Glutamatergic neuron (in vitro differentiated cells): ENCODE data around the gene COBLL1. TPM values are rescaled to one million over a fixed set of nuclear protein-coding genes. Genes with fewer than 3 reads are reported as not detected.

ENCODE experiments used
- DNase-seq: peaks from one replicate; pipeline ENCODE4 v3.0.0; 2022
- H3K27ac Mint-ChIP-seq: one replicate; pipeline ENCODE4 v1.8.0; 2020; ENCODE audit warnings: mild to moderate bottlenecking, mixed read lengths, inconsistent platforms; ENCODE audit not compliant: unreplicated experiment
- H3K27me3 Mint-ChIP-seq: one replicate; pipeline ENCODE4 v1.8.0; 2020; ENCODE audit warnings: mild to moderate bottlenecking, moderate library complexity, mixed read lengths, inconsistent platforms; ENCODE audit not compliant: unreplicated experiment
- H3K36me3 Mint-ChIP-seq: one replicate; pipeline ENCODE4 v1.8.0; 2020; ENCODE audit warnings: mild to moderate bottlenecking, mixed read lengths, inconsistent platforms; ENCODE audit not compliant: unreplicated experiment
- H3K4me1 Mint-ChIP-seq: one replicate; pipeline ENCODE4 v1.8.0; 2020; ENCODE audit warnings: mild to moderate bottlenecking, low read depth, mixed read lengths, inconsistent platforms; ENCODE audit not compliant: unreplicated experiment
- H3K4me3 Mint-ChIP-seq: one replicate; pipeline ENCODE4 v1.8.0; 2020; ENCODE audit warnings: mild to moderate bottlenecking, mixed read lengths, inconsistent platforms; ENCODE audit not compliant: unreplicated experiment
- H3K9me3 Mint-ChIP-seq: one replicate; pipeline ENCODE4 v1.8.0; 2020; ENCODE audit warnings: mild to moderate bottlenecking, moderate library complexity, mixed read lengths, inconsistent platforms; ENCODE audit not compliant: unreplicated experiment
- CTCF ChIP-seq: fragments of 200-600 bp; sonication (generic); IDR thresholded peaks from one replicate; pipeline ENCODE4 v1.5.0; 2021; ENCODE audit not compliant: partially characterized antibody, unreplicated experiment
- total RNA-seq: library from RNA; stranded (reverse); fragmentation: NEBNext Ultra II Directional; extraction: Animal tissue kit (Norgen Biotek cat#: 25700); gene quantifications from one replicate; pipeline ENCODE4 v1.2.1, GENCODE V29; 2021; ENCODE audit not compliant: unreplicated experiment

Gene COBLL1
- total RNA-seq, 1 donor from 2014 or later, result 0.91 TPM

GRCh38 chr2:164821338-164821737 lies 20.3 kb downstream of the COBLL1 start:
- Mint-ChIP-seq H3K36me3 (no peaks in the 10 kb centered on the region), H3K9me3 (no peaks in the 10 kb centered on the region), H3K27me3 (no peaks in the 10 kb centered on the region), H3K4me3 (no peak overlapping the region), H3K4me1 (no peaks in the 10 kb centered on the region), H3K27ac (no peak overlapping the region)
- no peak for DNase-seq
- no peak for TF ChIP-seq CTCF

- no peak for DNase-seq
- Mint-ChIP-seq H3K36me3 (no peaks in the 10 kb centered on the region), H3K27me3 (no peaks in the 10 kb centered on the region), H3K27ac (no peak overlapping the region), H3K9me3 (no peaks in the 10 kb centered on the region), H3K4me1 (no peaks in the 10 kb centered on the region), H3K4me3 (no peak overlapping the region)
- no peak for TF ChIP-seq CTCF
These were observed 23.2 kb downstream of the COBLL1 start for GRCh38 chr2:164818149-164819136.

- H3K36me3 Mint-ChIP-seq, result no peaks in the 10 kb centered on the region
- no peak overlapping the region for H3K27ac Mint-ChIP-seq
- H3K4me1 Mint-ChIP-seq, result no peaks in the 10 kb centered on the region
- no peak overlapping the region for H3K4me3 Mint-ChIP-seq
- no peaks in the 10 kb centered on the region for H3K9me3 Mint-ChIP-seq
- no peak for TF ChIP-seq CTCF
- H3K27me3 Mint-ChIP-seq, result no peaks in the 10 kb centered on the region
- no peak for DNase-seq
These were observed 24.7 kb downstream of the COBLL1 start for GRCh38 chr2:164816900-164817299.

- Mint-ChIP-seq H3K36me3 (no peaks in the 10 kb centered on the region), H3K27me3 (no peaks in the 10 kb centered on the region), H3K27ac (no peak overlapping the region), H3K9me3 (no peaks in the 10 kb centered on the region), H3K4me3 (no peak overlapping the region), H3K4me1 (no peaks in the 10 kb centered on the region)
- DNase-seq, result no peak
- no peak for TF ChIP-seq CTCF
These were observed 25.6 kb downstream of the COBLL1 start for GRCh38 chr2:164816046-164816445.
